ENCODE results near the gene AGAP3.

The AGAP3 gene

GRCh38 chr7:151062399-151063211 lies 23.7 kb upstream of the AGAP3 start:
- H3K4me3 ChIP-seq (ENCODE audit: low read depth, low read length): no peak overlapping the region
- DNase-seq (ENCODE audit: low read depth): no peak
- TF ChIP-seq, protein P1, sequence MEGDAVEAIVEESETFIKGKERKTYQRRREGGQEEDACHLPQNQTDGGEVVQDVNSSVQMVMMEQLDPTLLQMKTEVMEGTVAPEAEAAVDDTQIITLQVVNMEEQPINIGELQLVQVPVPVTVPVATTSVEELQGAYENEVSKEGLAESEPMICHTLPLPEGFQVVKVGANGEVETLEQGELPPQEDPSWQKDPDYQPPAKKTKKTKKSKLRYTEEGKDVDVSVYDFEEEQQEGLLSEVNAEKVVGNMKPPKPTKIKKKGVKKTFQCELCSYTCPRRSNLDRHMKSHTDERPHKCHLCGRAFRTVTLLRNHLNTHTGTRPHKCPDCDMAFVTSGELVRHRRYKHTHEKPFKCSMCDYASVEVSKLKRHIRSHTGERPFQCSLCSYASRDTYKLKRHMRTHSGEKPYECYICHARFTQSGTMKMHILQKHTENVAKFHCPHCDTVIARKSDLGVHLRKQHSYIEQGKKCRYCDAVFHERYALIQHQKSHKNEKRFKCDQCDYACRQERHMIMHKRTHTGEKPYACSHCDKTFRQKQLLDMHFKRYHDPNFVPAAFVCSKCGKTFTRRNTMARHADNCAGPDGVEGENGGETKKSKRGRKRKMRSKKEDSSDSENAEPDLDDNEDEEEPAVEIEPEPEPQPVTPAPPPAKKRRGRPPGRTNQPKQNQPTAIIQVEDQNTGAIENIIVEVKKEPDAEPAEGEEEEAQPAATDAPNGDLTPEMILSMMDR (IDR thresholded peaks at IDR 0.05; ENCODE audit: control insufficient read depth, extremely low read depth, insufficient read depth): no peak

GRCh38 chr7:151063212-151063561 lies 23.1 kb upstream of the AGAP3 start:
- TF ChIP-seq, protein P1 (IDR thresholded peaks at IDR 0.05; ENCODE audit: control insufficient read depth, extremely low read depth, insufficient read depth): no peak
- H3K4me3 ChIP-seq (ENCODE audit: low read depth, low read length): no peak overlapping the region
- DNase-seq (ENCODE audit: low read depth): no peak

DNA sequence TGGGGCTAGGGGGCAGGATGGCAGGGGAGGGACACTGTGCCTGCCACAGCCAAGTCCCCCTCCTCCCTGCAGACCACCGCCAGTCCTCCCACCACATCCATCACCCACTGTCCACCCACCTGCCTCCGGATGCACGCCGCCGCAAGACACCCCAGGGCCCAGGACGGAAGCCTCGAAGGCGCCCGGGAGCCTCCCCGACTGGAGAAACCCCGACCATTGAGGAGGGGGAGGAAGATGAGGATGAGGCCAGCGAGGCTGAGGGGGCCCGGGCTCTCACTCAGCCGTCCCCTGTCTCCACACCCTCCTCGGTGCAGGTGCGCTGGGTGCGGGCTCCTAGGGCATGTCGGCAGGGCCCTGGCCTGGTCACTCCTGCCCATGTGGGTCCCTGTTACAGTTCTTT lies 21.8 kb upstream of the AGAP3 start:
- DNase-seq (ENCODE audit: low read depth): no peak
- TF ChIP-seq, protein P1 (IDR thresholded peaks at IDR 0.05; ENCODE audit: control insufficient read depth, extremely low read depth, insufficient read depth): no peak
- H3K4me3 ChIP-seq (ENCODE audit: low read depth, low read length): no peak overlapping the region

DNA sequence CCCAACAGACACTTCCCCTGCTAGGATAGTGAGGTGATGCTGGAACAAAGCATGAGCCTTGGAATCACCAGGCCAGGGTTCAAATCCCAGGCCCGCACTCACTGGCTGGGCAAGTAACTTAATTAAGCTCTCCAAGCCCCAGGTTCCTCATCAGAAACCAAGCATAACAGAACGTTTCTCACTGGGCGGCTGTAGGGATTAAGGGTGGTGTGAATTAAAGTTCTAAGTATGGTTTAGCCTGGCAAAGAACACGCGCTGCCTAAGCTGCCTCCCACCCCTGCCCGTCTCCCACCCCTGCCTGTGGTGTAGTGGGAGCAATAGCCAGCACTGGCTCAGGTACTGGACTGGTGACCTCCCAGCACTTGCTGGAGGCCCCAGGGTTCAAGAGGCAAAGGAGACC lies 21.3 kb upstream of the AGAP3 start:
- TF ChIP-seq, protein P1 (IDR thresholded peaks at IDR 0.05; ENCODE audit: control insufficient read depth, extremely low read depth, insufficient read depth): no peak
- H3K4me3 ChIP-seq (ENCODE audit: low read depth, low read length): no peak overlapping the region
- no peak for DNase-seq (ENCODE audit: low read depth)

- H3K4me3 ChIP-seq (ENCODE audit: low read depth, low read length): no peak overlapping the region
- TF ChIP-seq, protein P1 (IDR thresholded peaks at IDR 0.05; ENCODE audit: control insufficient read depth, extremely low read depth, insufficient read depth): no peak
- DNase-seq (ENCODE audit: low read depth): no peak
Observed at GRCh38 chr7:151065516-151065915, 20.8 kb upstream of the AGAP3 start.

GRCh38 chr7:151066273-151066974 lies 19.9 kb upstream of the AGAP3 start:
- no peak overlapping the region for H3K4me3 ChIP-seq (ENCODE audit: low read depth, low read length)
- DNase-seq (ENCODE audit: low read depth): no peak
- TF ChIP-seq, protein P1 (IDR thresholded peaks at IDR 0.05; ENCODE audit: control insufficient read depth, extremely low read depth, insufficient read depth): no peak

Data from LNCaP clone FGC (cell line).